Adrenal gland (tissue), 5 donors: ENCODE results near the gene CCDC142.

Experiments
- POLR2A ChIP-seq, 2 donors: fragments of 450-650 bp; IDR thresholded peaks; one replicate each; pipeline ENCODE4 v1.6.1; 2017; ENCODE audit warnings: antibody characterized with exemption in 2 of 2, mild to moderate bottlenecking in 2 of 2, moderate library complexity in 1 of 2
- TF ChIP-seq, protein P1 (sequence below), 6 experiments: fragments of 450-650 bp in 4 of 6; fragments of 200-600 bp in 2 of 6; sonication (generic) in 1 of 6; IDR thresholded peaks; 1 replicate in 5 of 6; 2 replicates in 1 of 6; pipeline versions ENCODE4 v1.5.1 to v1.8.0; 2016 to 2021; ENCODE audit warnings: antibody characterized with exemption in 6 of 6, mild to moderate bottlenecking in 2 of 6, moderate library complexity in 1 of 6
- donor health status: DM: no; HTN: no; CAD: no.

DNA sequence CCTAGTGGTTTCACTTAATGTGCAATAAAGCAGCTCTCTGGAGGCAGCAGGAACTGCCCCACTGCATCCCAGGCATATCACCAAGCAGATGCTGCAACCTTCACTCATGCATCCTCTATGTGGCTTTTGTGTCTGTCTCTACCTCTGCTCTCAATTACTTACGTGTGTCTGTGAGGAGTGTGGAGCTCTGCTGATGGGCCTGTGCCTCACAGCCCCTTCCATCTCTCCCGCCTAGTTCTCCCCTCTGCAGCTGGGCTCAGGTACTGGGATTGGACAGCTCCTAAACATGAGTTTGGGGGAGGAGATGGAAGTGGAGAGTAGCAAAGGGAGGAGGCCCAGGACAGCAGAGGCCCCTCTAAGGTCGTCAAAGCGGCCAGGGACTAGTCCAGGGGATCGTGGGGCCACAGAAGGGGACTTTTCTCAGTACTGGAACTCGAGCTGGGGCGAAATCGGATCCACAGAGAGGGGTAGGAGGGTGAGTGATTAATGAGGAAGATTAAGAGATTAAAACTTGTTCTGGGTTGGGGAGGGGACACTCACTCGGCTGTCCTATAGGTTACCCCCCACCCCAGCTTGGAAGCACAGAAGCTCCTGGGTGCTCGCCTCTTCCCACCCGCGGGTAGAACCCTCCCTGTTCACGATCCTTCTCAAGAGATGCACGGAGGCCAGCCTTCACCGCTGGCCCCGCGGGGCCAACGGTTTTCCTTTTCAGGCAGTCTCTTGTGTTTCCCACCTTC lies 18.7 kb upstream of the CCDC142 start:
- TF ChIP-seq, protein P1, sequence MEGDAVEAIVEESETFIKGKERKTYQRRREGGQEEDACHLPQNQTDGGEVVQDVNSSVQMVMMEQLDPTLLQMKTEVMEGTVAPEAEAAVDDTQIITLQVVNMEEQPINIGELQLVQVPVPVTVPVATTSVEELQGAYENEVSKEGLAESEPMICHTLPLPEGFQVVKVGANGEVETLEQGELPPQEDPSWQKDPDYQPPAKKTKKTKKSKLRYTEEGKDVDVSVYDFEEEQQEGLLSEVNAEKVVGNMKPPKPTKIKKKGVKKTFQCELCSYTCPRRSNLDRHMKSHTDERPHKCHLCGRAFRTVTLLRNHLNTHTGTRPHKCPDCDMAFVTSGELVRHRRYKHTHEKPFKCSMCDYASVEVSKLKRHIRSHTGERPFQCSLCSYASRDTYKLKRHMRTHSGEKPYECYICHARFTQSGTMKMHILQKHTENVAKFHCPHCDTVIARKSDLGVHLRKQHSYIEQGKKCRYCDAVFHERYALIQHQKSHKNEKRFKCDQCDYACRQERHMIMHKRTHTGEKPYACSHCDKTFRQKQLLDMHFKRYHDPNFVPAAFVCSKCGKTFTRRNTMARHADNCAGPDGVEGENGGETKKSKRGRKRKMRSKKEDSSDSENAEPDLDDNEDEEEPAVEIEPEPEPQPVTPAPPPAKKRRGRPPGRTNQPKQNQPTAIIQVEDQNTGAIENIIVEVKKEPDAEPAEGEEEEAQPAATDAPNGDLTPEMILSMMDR (IDR thresholded peaks at IDR 0.05), result no peak
- no peak for TF ChIP-seq POLR2A (IDR thresholded peaks at IDR 0.05)
